Gastrocnemius medialis (tissue), 4 donors: ENCODE results near the gene CADPS.

Experiments
- POLR2A ChIP-seq, 2 donors: fragments of 450-650 bp; IDR thresholded peaks; one replicate each; pipeline ENCODE4 v1.6.1; 2017; ENCODE audit warnings: antibody characterized with exemption in 2 of 2, mild to moderate bottlenecking in 2 of 2, moderate library complexity in 2 of 2
- TF ChIP-seq, protein P1 (sequence below), 5 experiments: fragments of 450-650 bp in 3 of 5; fragments of 200-600 bp in 2 of 5; sonication (generic) in 2 of 5; IDR thresholded peaks in 4 of 5; conservative IDR thresholded peaks in 1 of 5; 1 replicate in 4 of 5; 2 replicates in 1 of 5; pipeline ENCODE4 v1.5.1; 2016 to 2019; ENCODE audit warnings: antibody characterized with exemption in 5 of 5, mild to moderate bottlenecking in 3 of 5, moderate library complexity in 3 of 5

DNA sequence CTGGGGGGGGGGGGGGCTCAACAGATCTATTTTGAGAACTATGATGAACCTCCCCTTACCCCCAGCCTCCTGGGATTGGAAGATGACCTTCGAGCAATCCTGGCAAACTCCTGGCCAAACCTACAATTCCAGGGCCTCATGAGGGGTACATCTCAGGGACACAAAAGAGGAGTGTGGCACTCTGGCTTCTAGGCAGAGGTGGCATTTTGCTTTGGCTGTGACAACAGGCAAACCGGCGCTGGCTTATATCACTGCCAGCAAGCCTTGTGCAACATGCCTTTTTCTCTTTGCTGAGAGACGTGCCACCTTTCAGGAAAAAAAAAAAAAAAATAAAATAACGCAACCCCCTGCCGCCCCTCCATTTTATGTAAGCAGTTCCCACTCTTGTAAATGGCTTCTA, 470.1 kb downstream of the CADPS start:
- no peak for TF ChIP-seq POLR2A (IDR thresholded peaks at IDR 0.05)
- TF ChIP-seq, protein P1, sequence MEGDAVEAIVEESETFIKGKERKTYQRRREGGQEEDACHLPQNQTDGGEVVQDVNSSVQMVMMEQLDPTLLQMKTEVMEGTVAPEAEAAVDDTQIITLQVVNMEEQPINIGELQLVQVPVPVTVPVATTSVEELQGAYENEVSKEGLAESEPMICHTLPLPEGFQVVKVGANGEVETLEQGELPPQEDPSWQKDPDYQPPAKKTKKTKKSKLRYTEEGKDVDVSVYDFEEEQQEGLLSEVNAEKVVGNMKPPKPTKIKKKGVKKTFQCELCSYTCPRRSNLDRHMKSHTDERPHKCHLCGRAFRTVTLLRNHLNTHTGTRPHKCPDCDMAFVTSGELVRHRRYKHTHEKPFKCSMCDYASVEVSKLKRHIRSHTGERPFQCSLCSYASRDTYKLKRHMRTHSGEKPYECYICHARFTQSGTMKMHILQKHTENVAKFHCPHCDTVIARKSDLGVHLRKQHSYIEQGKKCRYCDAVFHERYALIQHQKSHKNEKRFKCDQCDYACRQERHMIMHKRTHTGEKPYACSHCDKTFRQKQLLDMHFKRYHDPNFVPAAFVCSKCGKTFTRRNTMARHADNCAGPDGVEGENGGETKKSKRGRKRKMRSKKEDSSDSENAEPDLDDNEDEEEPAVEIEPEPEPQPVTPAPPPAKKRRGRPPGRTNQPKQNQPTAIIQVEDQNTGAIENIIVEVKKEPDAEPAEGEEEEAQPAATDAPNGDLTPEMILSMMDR (IDR thresholded peaks at IDR 0.05 in 4 of 5, conservative IDR thresholded peaks at IDR 0.05 in 1 of 5): no peak
